ENCODE results near the gene MYO1E. TPM values are rescaled to one million over a fixed set of nuclear protein-coding genes. Genes with fewer than 3 reads are reported as not detected.
"Not testable (repeated sequence)": the region's sequence is repeated elsewhere in the genome, so short reads cannot be mapped to it uniquely, and the experiment has no call there.

MYO1E gene
- total RNA-seq, 1 experiment from 2014 or later, result 83.6 TPM

GRCh38 chr15:59147666-59148065, 225.0 kb downstream of the MYO1E start (continued):
- no peak for TF ChIP-seq FOXP4 (CRISPR knock-in tag; IDR thresholded peaks at IDR 0.05)
- no peak for TF ChIP-seq JUN (CRISPR knock-in tag; IDR thresholded peaks at IDR 0.05)
- TF ChIP-seq NR3C1 (CRISPR knock-in tag; conservative IDR thresholded peaks at IDR 0.05; ENCODE audit: low read depth), result no peak
- TF ChIP-seq AR (CRISPR knock-in tag; IDR thresholded peaks at IDR 0.05), result no peak
- TF ChIP-seq ZNF281 (CRISPR knock-in tag; IDR thresholded peaks at IDR 0.05), result no peak
- TF ChIP-seq ZNF423 (CRISPR knock-in tag; IDR thresholded peaks at IDR 0.05), result no peak

DNA sequence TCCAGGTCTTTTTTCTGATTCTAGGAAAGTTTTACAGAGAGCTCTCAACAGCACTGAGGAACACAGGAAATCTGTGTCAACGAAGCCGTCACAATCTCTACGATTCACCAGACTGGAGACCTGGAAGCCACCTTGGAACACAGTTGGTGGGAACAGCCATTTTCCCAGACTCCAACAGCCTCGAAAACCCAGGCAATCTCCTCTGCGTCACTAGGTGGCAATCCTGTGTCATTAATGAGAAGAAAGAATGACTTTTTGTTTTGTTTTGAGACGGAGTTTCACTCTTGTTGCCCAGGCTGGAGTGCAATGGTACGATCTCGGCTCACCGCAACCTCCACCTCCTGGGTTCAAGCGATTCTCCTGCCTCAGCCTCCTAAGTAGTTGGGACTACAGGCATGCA, 228.1 kb downstream of the MYO1E start:
- peaks cover 39% of the 10 kb centered on the region for H3K36me3 Mint-ChIP-seq
- H3K4me1 Mint-ChIP-seq, result peaks cover 26% of the 10 kb centered on the region
- H3K4me3 Mint-ChIP-seq; H3K27ac Mint-ChIP-seq; CTCF ChIA-PET; H3K27me3 Mint-ChIP-seq (ENCODE audit: low read depth); POLR2A ChIA-PET; H3K9me3 Mint-ChIP-seq; ATAC-seq: not testable (repeated sequence)
- peak; percentile 23 for DNase-seq (ENCODE audit: low spot score)

DNA sequence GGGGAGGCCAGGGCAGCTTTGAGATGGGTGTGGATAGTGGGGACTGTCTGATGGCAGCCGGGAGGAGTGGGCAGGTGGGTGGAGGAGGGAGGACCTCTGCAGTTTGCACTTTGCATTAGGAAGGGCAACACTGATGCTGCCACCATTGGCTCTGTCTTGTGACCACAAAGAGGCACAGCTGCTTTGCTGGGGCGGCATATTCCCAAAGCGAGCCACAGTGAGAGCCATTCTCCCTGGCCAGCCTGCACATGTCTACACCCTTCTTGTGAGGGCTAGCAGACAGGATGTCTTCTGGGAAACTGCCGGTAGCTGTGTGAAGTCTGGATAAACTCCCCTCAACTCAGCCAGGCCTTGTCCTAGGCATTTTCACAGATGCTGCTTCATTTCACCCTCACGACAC, 229.4 kb downstream of the MYO1E start:
- H3K27me3 Mint-ChIP-seq (ENCODE audit: low read depth), result no peaks in the 10 kb centered on the region
- DNase-seq (ENCODE audit: low spot score) (no peak), ATAC-seq (no peak)
- POLR2A ChIA-PET, result no interaction called here
- peaks cover 41% of the 10 kb centered on the region for H3K36me3 Mint-ChIP-seq
- H3K4me3 Mint-ChIP-seq, result no peak overlapping the region
- H3K9me3 Mint-ChIP-seq, result no peaks in the 10 kb centered on the region
- CTCF ChIA-PET, result no interaction called here
- TF ChIP-seq, protein P1, sequence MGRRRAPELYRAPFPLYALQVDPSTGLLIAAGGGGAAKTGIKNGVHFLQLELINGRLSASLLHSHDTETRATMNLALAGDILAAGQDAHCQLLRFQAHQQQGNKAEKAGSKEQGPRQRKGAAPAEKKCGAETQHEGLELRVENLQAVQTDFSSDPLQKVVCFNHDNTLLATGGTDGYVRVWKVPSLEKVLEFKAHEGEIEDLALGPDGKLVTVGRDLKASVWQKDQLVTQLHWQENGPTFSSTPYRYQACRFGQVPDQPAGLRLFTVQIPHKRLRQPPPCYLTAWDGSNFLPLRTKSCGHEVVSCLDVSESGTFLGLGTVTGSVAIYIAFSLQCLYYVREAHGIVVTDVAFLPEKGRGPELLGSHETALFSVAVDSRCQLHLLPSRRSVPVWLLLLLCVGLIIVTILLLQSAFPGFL (CRISPR knock-in tag; IDR thresholded peaks at IDR 0.05; ENCODE audit: borderline replicate concordance), result no peak
- TF ChIP-seq, protein P2, sequence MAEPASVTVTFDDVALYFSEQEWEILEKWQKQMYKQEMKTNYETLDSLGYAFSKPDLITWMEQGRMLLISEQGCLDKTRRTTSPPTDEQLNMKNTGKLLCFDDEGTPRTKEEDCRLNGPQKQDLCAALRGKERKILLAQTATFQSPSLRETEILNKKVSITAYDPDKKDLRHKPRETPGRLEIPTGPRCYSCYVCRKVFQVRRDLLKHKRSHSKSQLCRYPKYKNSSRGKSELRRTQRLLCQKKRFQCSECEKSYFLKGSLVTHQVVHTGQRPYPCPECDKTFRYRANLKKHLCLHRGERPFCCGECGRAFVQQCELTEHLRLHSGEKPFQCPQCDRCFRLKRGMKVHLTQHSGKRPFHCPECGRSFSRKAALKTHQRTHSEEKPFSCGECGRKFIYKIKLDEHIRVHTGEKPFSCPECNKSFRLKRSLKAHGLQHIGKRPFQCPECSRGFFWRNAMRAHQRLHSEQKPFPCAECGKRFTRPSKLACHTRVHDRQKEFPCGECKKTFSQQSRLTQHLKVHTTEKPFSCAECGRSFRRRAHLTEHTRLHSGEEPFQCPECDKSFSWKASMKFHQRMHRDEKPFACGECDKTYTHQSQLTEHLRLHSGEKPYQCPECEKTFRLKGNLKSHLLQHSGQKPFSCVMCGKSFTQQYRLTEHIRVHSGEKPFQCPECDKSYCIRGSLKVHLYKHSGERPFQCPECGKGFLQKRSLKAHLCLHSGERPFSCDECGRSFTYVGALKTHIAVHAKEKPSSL (CRISPR knock-in tag; conservative IDR thresholded peaks at IDR 0.05), result no peak
- TF ChIP-seq EMX1 (CRISPR knock-in tag; IDR thresholded peaks at IDR 0.05) (no peak), CREM (CRISPR knock-in tag; IDR thresholded peaks at IDR 0.05) (no peak), SMAD4 (CRISPR knock-in tag; IDR thresholded peaks at IDR 0.05) (no peak), SP1 (CRISPR knock-in tag; conservative IDR thresholded peaks at IDR 0.05) (no peak)
- H3K4me1 Mint-ChIP-seq, result peaks cover 15% of the 10 kb centered on the region
- no peak overlapping the region for H3K27ac Mint-ChIP-seq
